ENCODE measurements around the gene TPRN. TPM values are rescaled to one million over a fixed set of nuclear protein-coding genes. Genes with fewer than 3 reads are reported as not detected.

Gene TPRN
- total and polyA plus RNA-seq, 9 of the 15 experiments (the other 6 are each of a cell fraction or from before 2014, with no cell fraction given) = 0.31 to 31.9 (median 4.4) TPM

- no peak for TF ChIP-seq ZBTB34 (CRISPR knock-in tag; IDR thresholded peaks at IDR 0.05)
- TF ChIP-seq MYC (IDR thresholded peaks at IDR 0.05; ENCODE audit: low read depth, low read length) = 0 out of 2 replicates have a peak, but pooled peaks have one; percentile 15
- TF ChIP-seq MYC (CRISPR knock-in tag; IDR thresholded peaks at IDR 0.05; ENCODE audit: borderline replicate concordance, low read depth) = no peak
- no peak for TF ChIP-seq ZNF217 (CRISPR knock-in tag; IDR thresholded peaks at IDR 0.05)
- no peak for TF ChIP-seq TARDBP (IDR thresholded peaks at IDR 0.05)
- TF ChIP-seq U2AF1 (optimal IDR thresholded peaks at IDR 0.05; ENCODE audit: low read depth, low read length) = no peak
- no peak for TF ChIP-seq ARID4B (CRISPR knock-in tag; IDR thresholded peaks at IDR 0.05)
- no peak for TF ChIP-seq ATF3 (IDR thresholded peaks at IDR 0.05)
- TF ChIP-seq ATF3 (CRISPR knock-in tag; conservative IDR thresholded peaks at IDR 0.05) = no peak
- no peak for TF ChIP-seq ID3 (CRISPR knock-in tag; IDR thresholded peaks at IDR 0.05)
- TF ChIP-seq ID3 (tag; IDR thresholded peaks at IDR 0.05) = no peak
- peak; percentile 68; the same call in 1 of the 2 replicates for TF ChIP-seq MAX (CRISPR knock-in tag; IDR thresholded peaks at IDR 0.05)
- peak; percentile 70 for TF ChIP-seq POLR2G (IDR thresholded peaks at IDR 0.05; ENCODE audit: low read depth, low read length)
- TF ChIP-seq SAFB (IDR thresholded peaks at IDR 0.05; ENCODE audit: borderline replicate concordance, low read depth, low read length) = no peak
- TF ChIP-seq RBM22 (IDR thresholded peaks at IDR 0.05; ENCODE audit: low read depth, low read length, poor library complexity, severe bottlenecking) = peak; percentile 35
- TF ChIP-seq CBFA2T3 (IDR thresholded peaks at IDR 0.05) = no peak
- no peak for TF ChIP-seq CTCFL (IDR thresholded peaks at IDR 0.05; ENCODE audit: borderline replicate concordance, insufficient read depth, low read depth, low read length, poor library complexity, severe bottlenecking)
These were observed 33.6 kb upstream of the TPRN start (continued) for GRCh38 chr9:137234055-137234697.
